Measurements from ENCODE around the gene RCBTB1.
"Not testable (repeated sequence)": the region's sequence is repeated elsewhere in the genome, so short reads cannot be mapped to it uniquely, and the experiment has no call there.

Gene RCBTB1

GRCh38 chr13:49604570-49604969, 19.2 kb upstream of the RCBTB1 start:
- DNase-seq (ENCODE audit: low spot score) = no peak

GRCh38 chr13:49602615-49603014, 17.3 kb upstream of the RCBTB1 start:
- not testable (repeated sequence) for DNase-seq (ENCODE audit: low spot score)

GRCh38 chr13:49602005-49602404, 16.6 kb upstream of the RCBTB1 start:
- DNase-seq (ENCODE audit: low spot score) = no peak

- no peak for DNase-seq (ENCODE audit: low spot score)
These were observed 11.8 kb upstream of the RCBTB1 start for GRCh38 chr13:49597043-49597641.

- DNase-seq (ENCODE audit: low spot score) = no peak
These were observed 10.9 kb upstream of the RCBTB1 start for GRCh38 chr13:49596221-49596620.

GRCh38 chr13:49594576-49594975, 9.2 kb upstream of the RCBTB1 start:
- DNase-seq (ENCODE audit: low spot score) = no peak

GRCh38 chr13:49593876-49594275, 8.5 kb upstream of the RCBTB1 start:
- DNase-seq (ENCODE audit: low spot score) = not testable (repeated sequence)

GRCh38 chr13:49590714-49591113, 5.4 kb upstream of the RCBTB1 start:
- DNase-seq (ENCODE audit: low spot score) = not testable (repeated sequence)

GRCh38 chr13:49587311-49587847, 2.0 kb upstream of the RCBTB1 start:
- DNase-seq (ENCODE audit: low spot score) = no peak

- DNase-seq (ENCODE audit: low spot score) = no peak
These were observed 1.4 kb upstream of the RCBTB1 start for GRCh38 chr13:49586717-49587116.

GRCh38 chr13:49584771-49585182, 581 bp downstream of the RCBTB1 start:
- no peak for DNase-seq (ENCODE audit: low spot score)

- no peak for DNase-seq (ENCODE audit: low spot score)
These were observed 4.2 kb downstream of the RCBTB1 start for GRCh38 chr13:49580980-49581680.

- DNase-seq (ENCODE audit: low spot score) = no peak
These were observed 5.9 kb downstream of the RCBTB1 start for GRCh38 chr13:49579501-49579900.

- DNase-seq (ENCODE audit: low spot score) = no peak
These were observed 13.8 kb downstream of the RCBTB1 start for GRCh38 chr13:49571299-49572240.

GRCh38 chr13:49569993-49570689, 15.2 kb downstream of the RCBTB1 start:
- no peak for DNase-seq (ENCODE audit: low spot score)

- no peak for DNase-seq (ENCODE audit: low spot score)
These were observed 17.9 kb downstream of the RCBTB1 start for GRCh38 chr13:49567491-49567890.

GRCh38 chr13:49566461-49566860, 18.9 kb downstream of the RCBTB1 start:
- DNase-seq (ENCODE audit: low spot score) = no peak

GRCh38 chr13:49565461-49565860, 19.9 kb downstream of the RCBTB1 start:
- not testable (repeated sequence) for DNase-seq (ENCODE audit: low spot score)

GRCh38 chr13:49563516-49563915, 21.8 kb downstream of the RCBTB1 start:
- no peak for DNase-seq (ENCODE audit: low spot score)

- DNase-seq (ENCODE audit: low spot score) = no peak
These were observed 24.3 kb downstream of the RCBTB1 start for GRCh38 chr13:49561062-49561410.

GRCh38 chr13:49560270-49561061, 24.9 kb downstream of the RCBTB1 start:
- DNase-seq (ENCODE audit: low spot score) = no peak
